Activated naive CD4-positive, alpha-beta T cell treated with anti-CD3 and anti-CD28 coated beads for 36 hours (primary cell): ENCODE data around the gene CYP2C18. TPM values are rescaled to one million over a fixed set of nuclear protein-coding genes. Genes with fewer than 3 reads are reported as not detected.
"Not testable (repeated sequence)": the region's sequence is repeated elsewhere in the genome, so short reads cannot be mapped to it uniquely, and the experiment has no call there.

Source experiments
- CTCF ChIA-PET: fragments of 350-600 bp; sonication (Branson Sonifier 250); formaldehyde crosslinking; loops from one replicate; lab custom pipeline; 2021; ENCODE audit warnings: antibody characterized with exemption; lab: Charles Lee
- DNase-seq: peaks from one replicate; pipeline ENCODE4 v3.0.0-alpha.2; 2020
- H3K27ac Mint-ChIP-seq: one replicate; pipeline ENCODE4 v1.8.0; 2021; ENCODE audit warnings: mild to moderate bottlenecking, mixed read lengths
- H3K27me3 Mint-ChIP-seq: one replicate; pipeline ENCODE4 v1.8.0; 2021; ENCODE audit warnings: low read depth, mixed read lengths
- H3K36me3 Mint-ChIP-seq: one replicate; pipeline ENCODE4 v1.8.0; 2021; ENCODE audit warnings: low read depth, mixed read lengths
- H3K4me1 Mint-ChIP-seq: one replicate; pipeline ENCODE4 v1.8.0; 2021; ENCODE audit warnings: low read depth, mixed read lengths
- H3K4me3 Mint-ChIP-seq: one replicate; pipeline ENCODE4 v1.8.0; 2021; ENCODE audit warnings: mild to moderate bottlenecking, moderate library complexity, mixed read lengths
- H3K9me3 Mint-ChIP-seq: one replicate; pipeline ENCODE4 v1.8.0; 2021; ENCODE audit warnings: mixed read lengths
- intact Hi-C: fragments of 100-400 bp; cut with micrococcal nuclease; formaldehyde crosslinking; loops from one replicate; pipeline ENCODE4 v1.15.1; 2023
- total RNA-seq, 2 experiments: library from RNA; stranded (reverse); gene quantifications; one replicate each; pipeline ENCODE4 v1.2.3, GENCODE V29; 2021

CYP2C18 gene
- under 1 TPM; 0.22 to 0.36 TPM for total RNA-seq

DNA sequence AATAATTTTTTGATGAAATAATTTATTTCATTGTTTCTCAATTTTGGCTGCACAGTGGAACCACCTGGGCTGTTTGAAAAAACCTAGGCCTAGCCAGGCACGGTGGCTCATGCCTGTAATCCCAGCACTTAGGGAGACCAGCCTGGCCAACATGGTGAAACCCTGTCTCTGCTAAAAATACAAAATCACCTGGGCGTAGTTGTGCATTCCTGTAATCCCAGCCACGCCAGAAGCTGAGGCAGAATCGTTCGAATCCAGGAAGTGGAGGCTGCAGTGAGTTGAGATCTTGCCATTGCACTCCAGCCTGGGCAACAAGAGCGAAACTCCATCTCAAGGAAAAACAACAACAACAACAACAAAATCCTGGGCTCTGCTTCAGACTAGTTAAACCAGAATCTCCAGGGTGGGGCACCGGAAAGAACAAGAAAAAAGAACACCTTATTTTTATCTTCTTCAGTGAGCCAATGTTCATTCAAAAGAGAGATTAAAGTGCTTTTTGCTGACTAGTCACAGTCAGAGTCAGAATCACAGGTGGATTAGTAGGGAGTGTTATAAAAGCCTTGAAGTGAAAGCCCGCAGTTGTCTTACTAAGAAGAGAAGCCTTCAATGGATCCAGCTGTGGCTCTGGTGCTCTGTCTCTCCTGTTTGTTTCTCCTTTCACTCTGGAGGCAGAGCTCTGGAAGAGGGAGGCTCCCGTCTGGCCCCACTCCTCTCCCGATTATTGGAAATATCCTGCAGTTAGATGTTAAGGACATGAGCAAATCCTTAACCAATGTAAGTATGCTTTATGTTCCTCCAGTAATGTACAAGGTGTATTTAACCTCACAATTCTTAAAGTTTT, at the start of gene CYP2C18:
Gene CYP2C18, plus strand, starts transcription at position 516 of the 841 bp plus-strand sequence. Its CDS starts 91 bp downstream, at position 607.
- H3K27me3 Mint-ChIP-seq, result no peaks in the 10 kb centered on the region
- DNase-seq, result no peak
- no peaks in the 10 kb centered on the region for H3K36me3 Mint-ChIP-seq
- H3K4me3 Mint-ChIP-seq, result no peak within 1 kb of the TSS
- H3K4me1 Mint-ChIP-seq, result no peaks in the 10 kb centered on the region
- H3K27ac Mint-ChIP-seq, result no peak within 1 kb of the TSS
- intact Hi-C loops, result no loop called here
- no peaks in the 10 kb centered on the region for H3K9me3 Mint-ChIP-seq
- CTCF ChIA-PET, result no interaction called here

GRCh38 chr10:94638097-94638496, 45.4 kb upstream of the CYP2C18 start:
- H3K9me3 Mint-ChIP-seq, H3K27me3 Mint-ChIP-seq, intact Hi-C loops, H3K27ac Mint-ChIP-seq, H3K4me1 Mint-ChIP-seq, H3K4me3 Mint-ChIP-seq, DNase-seq, H3K36me3 Mint-ChIP-seq, CTCF ChIA-PET: not testable (repeated sequence)

DNA sequence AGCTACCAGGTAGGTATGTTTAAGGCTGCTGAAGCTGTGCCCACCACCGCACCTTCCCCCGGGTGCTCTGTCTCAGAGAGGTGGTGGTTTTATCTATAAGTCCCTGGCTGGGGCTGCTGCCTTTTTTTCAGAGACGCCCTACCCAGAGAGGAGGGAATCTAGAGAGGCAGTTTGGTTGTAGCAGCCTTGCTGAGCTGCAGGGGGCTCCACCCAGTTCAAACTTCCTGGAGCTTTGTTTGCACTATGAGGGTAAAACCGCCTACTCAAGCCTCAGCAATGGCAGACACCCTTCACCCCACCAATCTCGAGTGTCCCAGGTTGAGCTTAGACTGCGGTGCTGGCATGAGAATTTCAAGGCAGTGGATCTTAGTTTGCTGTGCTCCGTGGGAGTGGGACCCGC, 43.6 kb upstream of the CYP2C18 start:
- H3K36me3 Mint-ChIP-seq, result no peaks in the 10 kb centered on the region
- H3K9me3 Mint-ChIP-seq, result peaks cover 9% of the 10 kb centered on the region
- intact Hi-C loops, result no loop called here
- peaks cover 4% of the 10 kb centered on the region for H3K27me3 Mint-ChIP-seq
- CTCF ChIA-PET, result interaction anchor here (0.6 kb wide), 1 partner anchor 80 kb away, joined by 4 read pairs; no protein-coding TSS in a partner anchor
- no peak overlapping the region for H3K27ac Mint-ChIP-seq
- no peak for DNase-seq
- no peak overlapping the region for H3K4me3 Mint-ChIP-seq
- no peaks in the 10 kb centered on the region for H3K4me1 Mint-ChIP-seq

GRCh38 chr10:94640562-94640961, 43.0 kb upstream of the CYP2C18 start:
- no peaks in the 10 kb centered on the region for H3K4me1 Mint-ChIP-seq
- intact Hi-C loops, result no loop called here
- H3K9me3 Mint-ChIP-seq, result peaks cover 9% of the 10 kb centered on the region
- no peak for DNase-seq
- H3K27me3 Mint-ChIP-seq, result peaks cover 4% of the 10 kb centered on the region
- no peak overlapping the region for H3K27ac Mint-ChIP-seq
- H3K4me3 Mint-ChIP-seq, result no peak overlapping the region
- no peaks in the 10 kb centered on the region for H3K36me3 Mint-ChIP-seq
- CTCF ChIA-PET, result interaction anchor here (1.1 to 1.2 kb wide), 2 partner anchors 12 to 27 kb away, joined by 3 to 4 read pairs; no protein-coding TSS in a partner anchor

DNA sequence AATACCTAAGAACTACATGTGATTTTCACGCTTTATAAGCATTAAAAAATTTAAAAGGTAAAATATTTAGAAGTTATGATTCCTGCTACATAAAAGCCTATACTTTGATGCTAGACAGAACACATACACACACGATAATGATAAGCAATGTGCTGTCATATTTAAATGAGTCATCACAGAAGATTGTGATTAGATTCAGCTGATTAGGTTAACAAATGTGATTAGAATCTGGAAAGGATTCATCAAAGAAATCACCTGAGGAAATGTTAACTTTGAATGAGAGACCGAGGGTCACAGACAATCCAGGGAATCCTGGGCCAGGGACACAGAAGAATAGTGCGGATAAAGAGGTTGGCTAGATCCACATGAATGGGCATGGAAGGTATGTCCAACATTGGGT, 42.0 kb upstream of the CYP2C18 start:
- no peak overlapping the region for H3K27ac Mint-ChIP-seq
- intact Hi-C loops, result no loop called here
- no peaks in the 10 kb centered on the region for H3K36me3 Mint-ChIP-seq
- CTCF ChIA-PET, result interaction anchor here (0.6 to 1.2 kb wide), 3 partner anchors 13 to 725 kb away, joined by 3 to 4 read pairs (median 4); no protein-coding TSS in a partner anchor
- no peak for DNase-seq
- H3K27me3 Mint-ChIP-seq, result peaks cover 4% of the 10 kb centered on the region
- H3K4me3 Mint-ChIP-seq, result no peak overlapping the region
- no peaks in the 10 kb centered on the region for H3K4me1 Mint-ChIP-seq
- H3K9me3 Mint-ChIP-seq, result peaks cover 9% of the 10 kb centered on the region

DNA sequence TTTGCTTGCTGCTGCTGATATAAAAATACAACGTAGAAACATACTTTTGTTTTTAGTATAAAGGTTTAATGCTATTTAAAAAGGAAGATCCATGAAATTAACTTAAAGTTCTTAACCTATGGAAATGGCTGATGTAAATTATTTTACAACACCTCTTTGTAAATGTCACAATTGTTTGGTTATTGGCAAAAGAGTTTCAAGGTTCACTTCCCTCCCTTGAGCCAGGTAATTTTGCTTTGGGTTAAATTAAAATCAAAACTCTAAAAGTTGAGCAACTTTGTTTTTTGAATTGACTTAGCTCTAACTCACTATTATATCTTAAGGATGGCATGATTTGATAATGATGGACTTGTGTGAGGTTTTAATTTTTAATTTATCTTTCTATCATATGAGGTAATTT, 39.2 kb upstream of the CYP2C18 start:
- no peaks in the 10 kb centered on the region for H3K9me3 Mint-ChIP-seq
- H3K4me3 Mint-ChIP-seq, result no peak overlapping the region
- intact Hi-C loops, result no loop called here
- CTCF ChIA-PET, result no interaction called here
- no peaks in the 10 kb centered on the region for H3K27me3 Mint-ChIP-seq
- no peaks in the 10 kb centered on the region for H3K4me1 Mint-ChIP-seq
- H3K27ac Mint-ChIP-seq, result no peak overlapping the region
- no peaks in the 10 kb centered on the region for H3K36me3 Mint-ChIP-seq
- DNase-seq, result no peak

- H3K9me3 Mint-ChIP-seq, result no peaks in the 10 kb centered on the region
- DNase-seq, result no peak
- intact Hi-C loops, result no loop called here
- H3K27ac Mint-ChIP-seq, result no peak overlapping the region
- H3K36me3 Mint-ChIP-seq, result no peaks in the 10 kb centered on the region
- H3K4me1 Mint-ChIP-seq, result no peaks in the 10 kb centered on the region
- CTCF ChIA-PET, result no interaction called here
- H3K4me3 Mint-ChIP-seq, result no peak overlapping the region
- H3K27me3 Mint-ChIP-seq, result no peaks in the 10 kb centered on the region
Measured at GRCh38 chr10:94645285-94645684, 38.2 kb upstream of the CYP2C18 start.

DNA sequence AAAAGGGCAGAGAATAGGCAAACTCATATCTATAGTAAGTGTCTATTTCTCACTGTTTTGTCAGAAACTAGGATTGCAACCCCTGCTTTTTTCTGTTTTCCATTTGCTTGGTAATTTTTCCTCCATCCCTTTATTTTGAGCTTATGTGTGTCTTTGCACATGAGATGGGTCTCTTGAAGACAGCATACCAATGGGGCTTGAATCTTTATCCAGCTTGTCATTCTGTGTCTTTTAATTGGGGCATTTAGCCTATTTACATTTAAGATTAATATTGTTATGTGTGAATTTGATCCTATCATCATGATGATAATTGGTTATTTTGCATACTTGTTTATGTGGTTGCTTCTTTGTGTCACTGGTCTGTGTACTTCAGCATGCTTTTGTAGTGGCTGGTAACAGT, 28.3 kb upstream of the CYP2C18 start:
- H3K27me3 Mint-ChIP-seq, H3K4me1 Mint-ChIP-seq, H3K4me3 Mint-ChIP-seq, DNase-seq, H3K9me3 Mint-ChIP-seq, H3K36me3 Mint-ChIP-seq, H3K27ac Mint-ChIP-seq, intact Hi-C loops, CTCF ChIA-PET: not testable (repeated sequence)

GRCh38 chr10:94663061-94663460, 20.5 kb upstream of the CYP2C18 start:
- H3K4me1 Mint-ChIP-seq, H3K4me3 Mint-ChIP-seq, H3K36me3 Mint-ChIP-seq, intact Hi-C loops, DNase-seq, H3K27ac Mint-ChIP-seq, H3K27me3 Mint-ChIP-seq, H3K9me3 Mint-ChIP-seq, CTCF ChIA-PET: not testable (repeated sequence)

GRCh38 chr10:94666391-94667102, 17.0 kb upstream of the CYP2C18 start:
- Mint-ChIP-seq H3K36me3 (no peaks in the 10 kb centered on the region), H3K27ac (no peak overlapping the region), H3K9me3 (peaks cover 2% of the 10 kb centered on the region), H3K27me3 (no peaks in the 10 kb centered on the region), H3K4me1 (no peaks in the 10 kb centered on the region), H3K4me3 (no peak overlapping the region)
- no peak for DNase-seq
- intact Hi-C loops, result no loop called here
- CTCF ChIA-PET, result no interaction called here

- intact Hi-C loops, result no loop called here
- Mint-ChIP-seq H3K27ac (no peak overlapping the region), H3K27me3 (no peaks in the 10 kb centered on the region), H3K4me1 (no peaks in the 10 kb centered on the region), H3K36me3 (no peaks in the 10 kb centered on the region), H3K4me3 (no peak overlapping the region), H3K9me3 (no peaks in the 10 kb centered on the region)
- no peak for DNase-seq
- CTCF ChIA-PET, result no interaction called here
Measured at GRCh38 chr10:94673614-94674321, 9.8 kb upstream of the CYP2C18 start.

DNA sequence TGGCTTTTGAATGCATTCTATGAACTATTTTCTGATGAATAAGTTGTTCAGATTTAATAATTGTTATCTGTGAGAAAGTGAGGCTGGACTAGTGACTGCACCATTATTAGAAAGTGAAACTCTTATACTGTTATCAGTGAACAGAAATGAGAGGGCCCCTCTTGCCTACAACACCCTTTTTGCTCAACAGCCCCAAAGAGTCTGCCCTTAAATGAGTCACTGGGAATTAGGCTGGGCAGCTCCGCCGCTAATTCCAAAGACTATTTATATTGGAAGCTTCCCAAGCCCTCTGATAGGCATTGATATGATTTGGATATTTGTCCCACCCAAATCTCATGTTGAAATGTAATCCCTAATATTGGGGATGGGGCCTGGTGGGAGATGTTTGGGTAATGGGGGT, 7.0 kb upstream of the CYP2C18 start:
- Mint-ChIP-seq H3K9me3 (no peaks in the 10 kb centered on the region), H3K27ac (no peak overlapping the region), H3K36me3 (no peaks in the 10 kb centered on the region), H3K27me3 (no peaks in the 10 kb centered on the region), H3K4me1 (no peaks in the 10 kb centered on the region), H3K4me3 (no peak overlapping the region)
- no peak for DNase-seq
- intact Hi-C loops, result no loop called here
- CTCF ChIA-PET, result no interaction called here
